ENCODE results near the gene TSPAN18. TPM values are rescaled to one million over a fixed set of nuclear protein-coding genes. Genes with fewer than 3 reads are reported as not detected.

TSPAN18 gene
- polyA plus RNA-seq, 1 donor from 2014 or later = 2.1 TPM

DNA sequence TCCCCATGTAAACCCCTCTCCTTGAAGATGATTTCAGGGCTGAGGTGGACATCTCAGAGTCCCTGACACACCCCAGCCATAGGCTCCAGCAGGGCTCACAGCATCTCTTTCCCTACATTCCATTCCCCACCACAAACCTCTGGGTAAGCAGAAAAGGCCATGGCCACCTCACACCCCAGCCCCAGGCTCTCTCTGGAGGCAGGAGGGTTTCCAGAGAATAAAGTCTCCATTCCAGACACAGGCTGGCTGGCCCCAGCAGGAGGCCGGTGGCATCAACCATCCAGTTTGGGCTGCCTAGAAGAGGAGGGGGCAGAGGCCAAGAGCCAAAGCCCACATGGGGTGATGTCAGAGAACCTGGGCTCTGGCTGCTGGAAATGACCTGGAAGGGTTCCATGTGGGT lies 162.5 kb downstream of the TSPAN18 start:
- Mint-ChIP-seq H3K9me3 (no peaks in the 10 kb centered on the region), H3K27me3 (peaks cover 2% of the 10 kb centered on the region), H3K27ac (no peak overlapping the region), H3K4me3 (no peak overlapping the region), H3K36me3 (no peaks in the 10 kb centered on the region), H3K4me1 (peaks cover 0 to 3% (median 0%) of the 10 kb centered on the region in 3 donors)

DNA sequence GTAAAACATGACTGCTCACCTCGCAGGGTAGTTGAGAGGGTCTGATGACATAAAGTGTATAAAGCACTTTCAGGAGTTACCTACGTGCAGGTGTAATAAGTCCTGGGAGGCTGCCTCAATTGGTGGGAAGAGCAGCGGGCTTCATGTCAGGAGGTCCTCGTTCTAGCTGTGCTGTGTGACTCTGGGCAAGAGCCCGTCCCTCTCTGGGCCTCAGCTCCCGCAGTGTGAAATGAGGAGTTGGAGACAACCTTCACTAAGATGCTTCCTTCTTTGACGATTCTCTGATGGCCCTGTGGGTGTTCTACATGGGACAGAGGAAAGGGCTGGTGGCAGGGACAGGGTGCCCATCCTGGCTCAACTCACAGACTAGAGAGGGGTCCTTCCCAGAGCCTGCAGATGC lies 166.1 kb downstream of the TSPAN18 start:
- no peaks in the 10 kb centered on the region for H3K36me3 Mint-ChIP-seq
- H3K4me1 Mint-ChIP-seq = peaks cover 0 to under 1% (median 0%) of the 10 kb centered on the region in 3 donors
- no peak overlapping the region for H3K4me3 Mint-ChIP-seq
- no peaks in the 10 kb centered on the region for H3K9me3 Mint-ChIP-seq
- H3K27ac Mint-ChIP-seq = peak overlapping the region in 1 of 3 donors; percentile 2
- peaks cover 2% of the 10 kb centered on the region for H3K27me3 Mint-ChIP-seq

DNA sequence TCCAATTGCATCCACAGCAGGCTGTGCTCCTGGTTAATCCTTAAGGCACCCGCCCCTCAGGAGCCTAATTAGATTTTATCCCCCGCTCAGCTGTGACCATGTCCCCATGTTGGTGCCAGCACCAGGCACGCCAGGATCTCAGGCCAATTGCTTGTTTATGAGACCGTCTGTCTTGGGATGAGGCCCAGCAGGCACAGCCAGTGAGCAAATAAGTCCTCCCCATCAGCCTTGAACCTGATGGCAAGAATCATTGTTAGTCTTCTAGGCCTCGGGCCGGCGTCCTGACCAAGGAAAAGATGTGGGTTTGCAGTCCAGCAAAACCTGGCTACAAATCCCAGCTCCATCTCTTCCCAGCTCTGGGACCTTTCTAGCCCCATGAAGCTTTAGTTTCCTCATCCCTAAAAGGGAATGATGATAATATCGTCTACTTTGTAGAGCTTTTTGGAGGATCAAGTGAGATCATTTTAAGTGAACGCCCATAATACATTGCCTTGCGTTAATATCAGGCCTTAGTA lies 166.6 kb downstream of the TSPAN18 start:
- Mint-ChIP-seq H3K9me3 (no peaks in the 10 kb centered on the region), H3K36me3 (no peaks in the 10 kb centered on the region), H3K4me1 (peaks cover 0 to 1% (median 0%) of the 10 kb centered on the region in 3 donors), H3K27me3 (peaks cover 2% of the 10 kb centered on the region), H3K4me3 (no peak overlapping the region), H3K27ac (peak overlapping the region in 1 of 3 donors; percentile 2)

DNA sequence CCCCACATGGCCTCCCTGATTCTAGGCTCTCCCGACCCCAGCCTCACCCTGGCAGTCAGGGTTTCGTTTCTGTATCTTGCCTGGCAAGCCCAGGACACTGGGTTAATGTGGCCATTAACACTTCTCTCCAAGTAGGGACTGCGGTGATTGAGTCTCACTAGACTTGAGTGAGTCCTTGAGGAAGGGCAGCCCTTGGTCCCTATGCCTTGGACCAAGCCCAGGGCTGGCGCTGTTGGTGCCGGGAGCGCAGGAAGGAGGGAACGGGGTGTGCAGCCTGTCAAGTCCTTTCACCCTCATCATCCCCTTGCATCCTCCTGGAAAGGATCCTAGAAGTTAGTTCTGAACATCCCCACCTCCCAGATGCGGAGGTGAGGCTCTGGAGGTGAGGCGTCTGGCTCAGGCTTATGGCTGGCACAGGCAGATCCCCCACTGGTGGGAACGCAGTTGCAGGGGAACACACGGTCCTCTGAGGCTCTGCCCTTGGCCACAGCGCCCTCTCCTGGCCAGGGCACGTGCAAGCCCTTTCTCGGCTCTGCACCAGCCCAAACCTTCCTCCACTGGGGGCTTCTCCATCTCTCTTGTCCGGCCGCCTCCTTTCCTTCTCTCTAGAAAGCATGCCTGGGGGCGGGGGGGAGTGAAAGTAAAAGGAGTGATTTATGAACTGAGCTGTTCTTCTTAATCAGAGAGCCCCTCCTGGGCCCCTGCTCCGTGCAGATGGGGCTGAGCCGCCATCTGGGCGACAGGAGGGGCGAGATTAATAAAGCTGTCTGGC lies 167.3 kb downstream of the TSPAN18 start:
- Mint-ChIP-seq H3K9me3 (peaks cover 0 to 4% (median 0%) of the 10 kb centered on the region in 3 donors), H3K27ac (peak overlapping the region in 1 of 3 donors; percentile 2), H3K4me1 (peaks cover 0 to 1% (median 0%) of the 10 kb centered on the region in 3 donors)

DNA sequence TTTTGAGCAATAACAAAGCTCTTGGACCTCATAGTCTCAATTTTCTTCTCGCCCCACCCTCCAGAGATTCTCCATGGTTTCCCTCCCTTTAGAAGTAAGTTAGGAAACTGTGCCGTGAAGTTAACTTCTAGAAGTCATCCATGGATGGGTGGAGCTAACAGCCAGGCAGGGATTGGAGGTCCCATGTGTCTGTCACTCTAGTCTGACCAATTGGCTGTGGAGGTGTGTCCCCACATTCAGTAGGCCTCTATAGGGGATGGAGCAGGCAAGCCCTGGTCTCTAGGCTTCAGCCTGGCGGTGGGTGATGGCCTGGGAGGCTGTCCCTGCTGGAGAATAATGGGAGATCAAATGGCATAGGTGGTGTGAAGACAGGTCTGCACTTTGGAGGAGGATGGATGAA lies 173.2 kb downstream of the TSPAN18 start:
- peaks cover 2% of the 10 kb centered on the region for H3K27me3 Mint-ChIP-seq
- H3K4me1 Mint-ChIP-seq = peaks cover 0 to 1% (median 0%) of the 10 kb centered on the region in 3 donors
- peaks cover 0 to 4% (median 0%) of the 10 kb centered on the region in 3 donors for H3K9me3 Mint-ChIP-seq
- peaks cover 2% of the 10 kb centered on the region for H3K36me3 Mint-ChIP-seq
- H3K4me3 Mint-ChIP-seq = no peak overlapping the region
- no peak overlapping the region for H3K27ac Mint-ChIP-seq

More for the DNA sequence above, 167.3 kb downstream of the TSPAN18 start:
- H3K27me3 Mint-ChIP-seq = peaks cover 2% of the 10 kb centered on the region
- no peaks in the 10 kb centered on the region for H3K36me3 Mint-ChIP-seq
- no peak overlapping the region for H3K4me3 Mint-ChIP-seq

DNA sequence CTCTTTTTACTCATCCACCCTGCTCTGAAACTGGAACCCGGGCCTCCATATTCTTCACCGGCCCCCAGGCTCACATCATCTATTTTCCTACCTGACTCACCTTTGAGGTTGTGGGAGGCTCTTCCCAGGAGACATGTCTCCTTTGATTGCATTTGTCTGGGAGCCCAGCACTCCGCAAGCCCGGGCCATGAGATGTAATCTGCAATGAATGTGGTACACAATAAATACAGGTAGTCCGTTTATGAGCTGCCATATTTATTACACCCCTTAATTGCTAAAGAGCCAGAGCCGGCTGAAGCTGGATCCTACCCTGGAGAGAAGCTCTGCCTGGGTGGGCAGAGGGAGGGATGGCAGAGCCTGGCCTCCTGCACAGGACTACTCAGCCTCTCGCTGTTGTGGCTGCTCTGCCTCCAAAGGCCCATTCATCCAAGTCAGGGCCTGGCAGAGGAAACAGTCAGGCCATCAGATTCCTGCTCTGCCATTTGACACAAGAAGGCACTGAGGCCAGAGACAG lies 174.4 kb downstream of the TSPAN18 start:
- peaks cover 0 to 4% (median 0%) of the 10 kb centered on the region in 3 donors for H3K9me3 Mint-ChIP-seq
- H3K36me3 Mint-ChIP-seq = peaks cover 2% of the 10 kb centered on the region
- no peak overlapping the region for H3K27ac Mint-ChIP-seq

DNA sequence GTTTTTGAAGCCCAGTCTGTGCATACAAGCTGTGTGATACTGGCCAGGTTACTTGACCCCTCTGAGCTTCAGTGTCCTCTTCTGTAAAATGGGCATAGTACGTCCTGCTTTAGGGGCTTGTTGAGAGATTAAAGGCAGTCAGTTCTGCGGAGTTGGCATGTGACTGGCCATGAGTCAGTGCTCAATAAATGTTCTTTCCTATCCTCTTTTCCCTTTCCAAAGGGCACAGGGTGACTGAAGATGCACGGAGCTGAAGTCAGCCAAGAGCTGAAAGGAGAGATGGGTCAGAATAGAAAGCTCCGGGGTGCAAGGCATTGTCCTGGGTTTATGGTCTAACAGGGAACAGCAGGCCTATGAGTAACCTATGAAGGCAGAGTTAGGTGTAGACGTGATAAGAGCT lies 175.0 kb downstream of the TSPAN18 start:
- H3K4me3 Mint-ChIP-seq = no peak overlapping the region
- H3K9me3 Mint-ChIP-seq = peaks cover 0 to 4% (median 0%) of the 10 kb centered on the region in 3 donors
- peaks cover 3% of the 10 kb centered on the region for H3K27me3 Mint-ChIP-seq
- peaks cover 0 to 10% (median 7%) of the 10 kb centered on the region in 3 donors for H3K4me1 Mint-ChIP-seq
- peak overlapping the region in 1 of 3 donors; percentile 83 for H3K27ac Mint-ChIP-seq
- H3K36me3 Mint-ChIP-seq = peaks cover 2% of the 10 kb centered on the region

More for the DNA sequence above, 174.4 kb downstream of the TSPAN18 start:
- Mint-ChIP-seq H3K27me3 (peaks cover 3% of the 10 kb centered on the region), H3K4me3 (no peak overlapping the region), H3K4me1 (peaks cover 0 to 10% (median 7%) of the 10 kb centered on the region in 3 donors)

DNA sequence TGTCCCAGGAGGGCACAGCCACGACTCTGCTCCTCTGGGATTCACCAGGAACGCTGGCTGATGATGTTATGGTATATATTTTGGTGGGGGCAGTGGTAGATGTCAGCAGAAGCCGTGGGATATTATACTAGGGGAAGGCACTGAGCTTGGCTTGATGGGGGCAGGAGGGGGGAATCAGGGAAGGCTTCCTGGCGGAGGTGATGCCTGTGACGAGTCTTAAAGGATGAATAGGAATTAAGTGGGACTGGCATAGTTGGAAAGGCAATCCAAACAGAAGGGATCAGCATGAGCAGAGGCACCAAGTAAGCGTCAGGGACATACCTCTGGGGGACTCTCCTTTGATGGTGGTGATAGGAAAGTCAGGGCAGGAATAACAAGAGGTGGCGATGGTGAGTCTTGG lies 176.3 kb downstream of the TSPAN18 start:
- H3K36me3 Mint-ChIP-seq = peaks cover 2% of the 10 kb centered on the region
- H3K4me1 Mint-ChIP-seq = peaks cover 0 to 10% (median 6%) of the 10 kb centered on the region in 3 donors
- peaks cover 0 to 4% (median 0%) of the 10 kb centered on the region in 3 donors for H3K9me3 Mint-ChIP-seq
- peaks cover 3% of the 10 kb centered on the region for H3K27me3 Mint-ChIP-seq
- H3K27ac Mint-ChIP-seq = no peak overlapping the region
- no peak overlapping the region for H3K4me3 Mint-ChIP-seq

DNA sequence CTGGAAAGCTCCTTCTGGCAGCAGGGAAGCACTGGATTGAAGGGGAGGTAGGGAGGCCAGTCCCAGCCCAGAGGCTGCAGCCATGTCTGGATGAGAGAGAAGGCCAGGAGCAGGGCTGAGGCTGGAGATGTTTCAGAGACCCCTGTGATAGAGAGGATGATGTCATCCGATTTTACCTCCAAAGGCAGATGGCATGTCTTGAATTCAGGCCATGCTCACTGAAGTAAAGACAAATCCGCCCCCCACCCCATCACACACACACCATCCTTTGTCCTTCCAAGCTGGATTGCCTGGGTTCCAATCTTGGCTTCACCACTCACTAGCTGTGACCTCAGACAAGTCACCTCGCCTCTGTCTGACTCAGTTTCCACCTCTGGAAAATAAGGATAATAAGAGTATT lies 176.8 kb downstream of the TSPAN18 start:
- Mint-ChIP-seq H3K27ac (no peak overlapping the region), H3K27me3 (peaks cover 3% of the 10 kb centered on the region)

DNA sequence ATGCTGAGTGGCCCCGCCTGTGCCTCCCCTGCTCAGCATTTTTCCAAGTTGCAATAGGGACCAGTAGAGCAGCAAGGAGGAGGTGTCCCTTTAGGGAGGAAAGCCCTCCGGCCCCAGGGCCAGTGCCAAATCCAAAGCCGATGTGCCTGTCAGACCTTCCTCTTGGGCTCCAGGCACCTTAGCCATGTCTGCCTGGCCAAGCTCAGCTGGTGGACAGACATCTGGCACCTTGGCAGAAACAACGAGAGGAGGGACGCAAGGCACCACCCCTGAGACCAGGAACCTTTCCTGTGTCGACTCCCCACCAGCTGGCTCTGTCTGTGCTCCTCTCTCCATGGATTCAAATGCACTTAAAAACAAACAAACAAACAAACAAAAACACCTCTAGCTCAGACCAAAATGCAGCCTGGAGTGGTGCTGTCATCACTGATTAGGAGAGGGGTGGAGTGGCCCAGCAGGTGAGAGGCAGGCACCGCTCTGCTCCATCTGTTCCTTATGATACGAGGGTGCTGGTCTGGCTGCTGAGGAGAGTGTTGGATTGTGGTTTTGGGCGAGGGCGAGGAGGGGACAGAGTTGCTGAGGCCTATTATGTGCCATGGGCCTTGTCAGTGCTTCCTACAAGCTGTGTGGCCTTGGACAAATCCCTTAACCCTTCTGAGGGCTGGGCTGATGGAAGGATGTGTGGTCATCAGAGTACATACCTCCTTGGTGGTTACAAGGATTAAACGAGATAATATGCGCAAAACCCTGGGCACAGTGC lies 177.7 kb downstream of the TSPAN18 start:
- Mint-ChIP-seq H3K9me3 (no peaks in the 10 kb centered on the region), H3K27ac (no peak overlapping the region), H3K36me3 (peaks cover 3% of the 10 kb centered on the region), H3K4me3 (no peak overlapping the region), H3K4me1 (peaks cover 0 to 10% (median 6%) of the 10 kb centered on the region in 3 donors), H3K27me3 (peaks cover 3% of the 10 kb centered on the region)

More for the DNA sequence above, 176.8 kb downstream of the TSPAN18 start:
- H3K4me3 Mint-ChIP-seq = no peak overlapping the region
- H3K36me3 Mint-ChIP-seq = peaks cover 3% of the 10 kb centered on the region
- peaks cover 0 to 10% (median 6%) of the 10 kb centered on the region in 3 donors for H3K4me1 Mint-ChIP-seq
- peaks cover 0 to 4% (median 0%) of the 10 kb centered on the region in 3 donors for H3K9me3 Mint-ChIP-seq

DNA sequence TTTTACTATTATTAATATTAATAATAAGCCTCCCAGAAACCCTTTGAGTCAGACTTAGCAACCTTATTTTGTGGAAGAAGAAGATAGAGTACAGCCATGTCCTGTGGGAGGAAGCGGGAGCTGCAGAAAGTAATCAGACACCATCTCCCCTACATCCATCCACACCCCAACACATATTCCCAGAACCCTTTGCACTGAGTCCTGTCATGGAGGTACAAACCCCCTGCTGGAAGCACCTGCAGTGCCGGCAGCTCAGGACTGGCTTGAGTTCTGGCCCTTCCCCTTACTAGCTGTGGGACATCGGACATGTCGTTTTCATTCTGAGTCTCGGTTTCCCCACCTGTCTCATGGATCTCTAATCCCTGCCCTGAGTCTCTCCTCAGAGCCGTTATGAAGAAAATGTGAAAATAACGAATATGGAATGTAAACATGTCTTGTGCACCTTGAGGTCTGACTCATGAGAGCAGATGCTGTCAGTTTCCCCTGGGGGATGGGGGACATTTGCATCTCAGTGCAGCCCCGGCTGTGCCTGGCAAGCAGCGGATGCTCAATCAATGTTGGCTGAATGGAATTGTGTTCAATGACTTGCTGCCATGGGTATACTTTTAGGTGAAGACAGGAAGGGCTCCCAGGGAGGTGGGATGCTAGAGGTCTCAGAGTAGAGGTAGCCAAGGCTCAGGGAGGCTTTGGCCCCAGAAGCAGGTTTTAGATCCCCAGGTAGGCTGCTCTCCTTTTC lies 178.5 kb downstream of the TSPAN18 start:
- Mint-ChIP-seq H3K9me3 (no peaks in the 10 kb centered on the region), H3K36me3 (peaks cover 1% of the 10 kb centered on the region), H3K4me3 (peak overlapping the region in 1 of 4 donors; percentile 60), H3K4me1 (peaks cover 0 to 10% (median 6%) of the 10 kb centered on the region in 3 donors), H3K27me3 (peaks cover 3% of the 10 kb centered on the region), H3K27ac (peak overlapping the region in 1 of 3 donors; percentile 64)

DNA sequence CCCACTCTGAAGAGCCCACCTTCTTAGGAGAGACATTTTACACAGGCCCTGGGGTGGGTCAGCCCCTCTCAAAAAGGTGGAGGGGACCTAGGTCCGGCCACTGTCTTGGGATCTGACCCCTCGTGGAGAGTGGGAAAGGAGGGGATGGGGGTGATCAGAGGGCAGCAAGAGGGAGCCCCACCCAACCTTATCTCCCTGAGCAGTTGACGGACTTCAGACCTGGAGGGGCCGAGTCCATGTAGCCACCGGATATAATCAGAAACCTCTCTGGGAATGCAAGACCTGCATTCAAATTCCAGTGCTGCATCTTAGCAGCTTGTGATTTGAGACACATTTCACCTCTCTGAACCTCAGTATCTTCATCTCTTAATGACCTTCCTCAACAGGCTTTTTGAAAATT lies 179.9 kb downstream of the TSPAN18 start:
- Mint-ChIP-seq H3K27ac (no peak overlapping the region), H3K36me3 (peaks cover 1% of the 10 kb centered on the region), H3K27me3 (peaks cover 3% of the 10 kb centered on the region), H3K4me3 (no peak overlapping the region), H3K9me3 (no peaks in the 10 kb centered on the region), H3K4me1 (peaks cover 5 to 13% (median 10%) of the 10 kb centered on the region in 3 donors)

DNA sequence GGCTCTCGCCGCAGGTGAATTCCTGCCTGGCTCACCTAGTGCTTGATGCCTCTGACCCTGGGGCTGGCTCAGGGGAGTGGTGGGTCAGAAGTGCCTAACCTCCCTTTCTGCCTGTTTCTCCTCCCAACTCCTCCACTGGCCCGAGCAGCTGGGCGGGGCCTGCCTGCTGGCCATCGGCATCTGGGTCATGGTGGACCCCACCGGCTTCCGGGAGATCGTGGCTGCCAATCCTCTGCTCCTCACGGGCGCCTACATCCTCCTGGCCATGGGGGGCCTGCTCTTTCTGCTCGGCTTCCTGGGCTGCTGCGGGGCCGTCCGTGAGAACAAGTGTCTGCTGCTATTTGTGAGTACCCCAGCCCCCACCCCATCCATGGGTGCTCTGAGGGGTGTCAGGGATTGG lies 182.8 kb downstream of the TSPAN18 start:
- peaks cover 1% of the 10 kb centered on the region for H3K36me3 Mint-ChIP-seq
- peaks cover 3% of the 10 kb centered on the region for H3K27me3 Mint-ChIP-seq
- no peaks in the 10 kb centered on the region for H3K9me3 Mint-ChIP-seq
- H3K4me3 Mint-ChIP-seq = no peak overlapping the region
- H3K27ac Mint-ChIP-seq = peak overlapping the region in 1 of 3 donors; percentile 50
- peaks cover 5 to 13% (median 10%) of the 10 kb centered on the region in 3 donors for H3K4me1 Mint-ChIP-seq

DNA sequence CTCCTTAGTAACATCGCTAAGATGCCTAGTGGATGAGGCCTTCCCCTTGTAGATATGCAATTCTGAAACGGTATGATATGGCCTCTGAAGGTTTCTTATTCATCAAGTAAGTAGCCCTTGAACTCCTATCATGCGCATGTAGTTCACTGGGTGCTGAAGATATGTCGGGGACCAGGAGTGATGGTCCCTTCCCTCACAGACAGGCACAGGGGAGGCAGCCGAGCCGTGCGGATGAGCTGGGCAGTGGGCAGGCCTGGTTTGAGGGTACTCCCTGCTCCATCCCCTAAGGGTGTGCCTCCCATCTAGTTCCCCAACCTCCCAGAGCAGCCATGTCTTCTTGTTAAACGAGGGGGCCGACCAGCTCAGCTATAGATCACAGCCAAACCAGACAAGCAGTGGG lies 183.8 kb downstream of the TSPAN18 start:
- peaks cover 3% of the 10 kb centered on the region for H3K27me3 Mint-ChIP-seq
- no peak overlapping the region for H3K4me3 Mint-ChIP-seq
- no peaks in the 10 kb centered on the region for H3K9me3 Mint-ChIP-seq
- H3K4me1 Mint-ChIP-seq = peaks cover 8 to 10% (median 9%) of the 10 kb centered on the region in 3 donors
- peaks cover 1% of the 10 kb centered on the region for H3K36me3 Mint-ChIP-seq
- H3K27ac Mint-ChIP-seq = peak overlapping the region in 1 of 3 donors; percentile 63
